ENCODE results near the gene CNGB1. TPM values are rescaled to one million over a fixed set of nuclear protein-coding genes. Genes with fewer than 3 reads are reported as not detected.

The CNGB1 gene
- total and polyA plus RNA-seq, 4 donors = under 0.01 TPM; not detected in 2

DNA sequence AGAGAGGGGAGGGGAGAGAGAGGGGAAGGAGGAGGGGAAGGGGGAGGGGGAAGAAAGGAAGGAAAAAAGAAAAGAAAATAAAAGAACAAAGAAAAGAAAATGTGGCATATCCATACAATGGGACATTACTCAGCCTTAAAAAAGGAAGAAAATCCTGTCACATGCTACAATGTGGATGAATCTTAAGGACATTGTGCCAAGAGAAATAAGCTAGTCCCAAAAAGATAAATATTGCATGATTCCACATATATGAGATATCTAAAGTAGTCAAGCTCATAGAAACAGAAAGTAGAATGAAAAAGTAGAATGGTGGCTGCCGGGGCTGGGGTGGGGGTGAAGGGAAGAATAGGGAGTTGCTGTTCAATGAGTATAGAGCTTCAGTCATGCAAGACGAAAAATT, 40.4 kb downstream of the CNGB1 start (continued):
- TF ChIP-seq, protein P1, sequence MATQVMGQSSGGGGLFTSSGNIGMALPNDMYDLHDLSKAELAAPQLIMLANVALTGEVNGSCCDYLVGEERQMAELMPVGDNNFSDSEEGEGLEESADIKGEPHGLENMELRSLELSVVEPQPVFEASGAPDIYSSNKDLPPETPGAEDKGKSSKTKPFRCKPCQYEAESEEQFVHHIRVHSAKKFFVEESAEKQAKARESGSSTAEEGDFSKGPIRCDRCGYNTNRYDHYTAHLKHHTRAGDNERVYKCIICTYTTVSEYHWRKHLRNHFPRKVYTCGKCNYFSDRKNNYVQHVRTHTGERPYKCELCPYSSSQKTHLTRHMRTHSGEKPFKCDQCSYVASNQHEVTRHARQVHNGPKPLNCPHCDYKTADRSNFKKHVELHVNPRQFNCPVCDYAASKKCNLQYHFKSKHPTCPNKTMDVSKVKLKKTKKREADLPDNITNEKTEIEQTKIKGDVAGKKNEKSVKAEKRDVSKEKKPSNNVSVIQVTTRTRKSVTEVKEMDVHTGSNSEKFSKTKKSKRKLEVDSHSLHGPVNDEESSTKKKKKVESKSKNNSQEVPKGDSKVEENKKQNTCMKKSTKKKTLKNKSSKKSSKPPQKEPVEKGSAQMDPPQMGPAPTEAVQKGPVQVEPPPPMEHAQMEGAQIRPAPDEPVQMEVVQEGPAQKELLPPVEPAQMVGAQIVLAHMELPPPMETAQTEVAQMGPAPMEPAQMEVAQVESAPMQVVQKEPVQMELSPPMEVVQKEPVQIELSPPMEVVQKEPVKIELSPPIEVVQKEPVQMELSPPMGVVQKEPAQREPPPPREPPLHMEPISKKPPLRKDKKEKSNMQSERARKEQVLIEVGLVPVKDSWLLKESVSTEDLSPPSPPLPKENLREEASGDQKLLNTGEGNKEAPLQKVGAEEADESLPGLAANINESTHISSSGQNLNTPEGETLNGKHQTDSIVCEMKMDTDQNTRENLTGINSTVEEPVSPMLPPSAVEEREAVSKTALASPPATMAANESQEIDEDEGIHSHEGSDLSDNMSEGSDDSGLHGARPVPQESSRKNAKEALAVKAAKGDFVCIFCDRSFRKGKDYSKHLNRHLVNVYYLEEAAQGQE (IDR thresholded peaks at IDR 0.05) = no peak

GRCh38 chr16:57929250-57929649, 41.7 kb downstream of the CNGB1 start:
- Histone ChIP-seq H3K27me3 (ENCODE audit: control insufficient read depth in 4 of 4, insufficient read depth in 4 of 4, low read length in 3 of 4) (no peaks in the 10 kb centered on the region), H3K9ac (ENCODE audit: low read depth in 1 of 2, low read length in 2 of 2) (no peak overlapping the region), H3K9me3 (ENCODE audit: control insufficient read depth in 4 of 4, low read length in 3 of 4) (no peaks in the 10 kb centered on the region), H3K4me1 (ENCODE audit: control insufficient read depth in 4 of 4, insufficient read depth in 4 of 4, low read length in 3 of 4) (no peaks in the 10 kb centered on the region), H3K27ac (ENCODE audit: low read depth in 1 of 2, low read length in 2 of 2) (no peak overlapping the region), H3K36me3 (ENCODE audit: control insufficient read depth in 4 of 4, insufficient read depth in 3 of 4, low read depth in 1 of 4, low read length in 3 of 4) (no peaks in the 10 kb centered on the region), H3K4me3 (ENCODE audit: low read depth in 1 of 3, low read length in 3 of 3) (no peak overlapping the region)
- TF ChIP-seq, protein P2, sequence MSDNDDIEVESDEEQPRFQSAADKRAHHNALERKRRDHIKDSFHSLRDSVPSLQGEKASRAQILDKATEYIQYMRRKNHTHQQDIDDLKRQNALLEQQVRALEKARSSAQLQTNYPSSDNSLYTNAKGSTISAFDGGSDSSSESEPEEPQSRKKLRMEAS (IDR thresholded peaks at IDR 0.05) = no peak
- 83% methylated on average over 3 of the region's 3 CpGs for WGBS
- DNase-seq (ENCODE audit: low spot score) = no peak

GRCh38 chr16:57926041-57926440, 44.9 kb downstream of the CNGB1 start:
- H3K4me3 ChIP-seq (ENCODE audit: low read depth in 1 of 3, low read length in 3 of 3) = no peak overlapping the region
- no peaks in the 10 kb centered on the region for H3K27me3 ChIP-seq (ENCODE audit: control insufficient read depth in 4 of 4, insufficient read depth in 4 of 4, low read length in 3 of 4)
- no peaks in the 10 kb centered on the region for H3K9me3 ChIP-seq (ENCODE audit: control insufficient read depth in 4 of 4, low read length in 3 of 4)
- no peak overlapping the region for H3K27ac ChIP-seq (ENCODE audit: low read depth in 1 of 2, low read length in 2 of 2)
- no peaks in the 10 kb centered on the region for H3K4me1 ChIP-seq (ENCODE audit: control insufficient read depth in 4 of 4, insufficient read depth in 4 of 4, low read length in 3 of 4)
- no peak overlapping the region for H3K9ac ChIP-seq (ENCODE audit: low read depth in 1 of 2, low read length in 2 of 2)
- DNase-seq (ENCODE audit: low spot score) = no peak
- 88% methylated on average over 2 of the region's 2 CpGs for WGBS
- TF ChIP-seq CTCF (IDR thresholded peaks at IDR 0.05; ENCODE audit: low read depth, low read length, missing input control) (no peak), GABPA (IDR thresholded peaks at IDR 0.05 in 1 of 2, conservative IDR thresholded peaks at IDR 0.05 in 1 of 2) (no peak), HNF4G (IDR thresholded peaks at IDR 0.05) (no peak), FOXA1 (IDR thresholded peaks at IDR 0.05) (no peak), NR2F2 (IDR thresholded peaks at IDR 0.05) (no peak), EGR1 (IDR thresholded peaks at IDR 0.05; ENCODE audit: low read depth in 2 of 2) (no peak), YY1 (IDR thresholded peaks at IDR 0.05) (no peak), ATF3 (IDR thresholded peaks at IDR 0.05) (no peak), JUND (IDR thresholded peaks at IDR 0.05) (no peak), RAD21 (IDR thresholded peaks at IDR 0.05) (no peak), TAF1 (conservative IDR thresholded peaks at IDR 0.05) (no peak), HNF4A (conservative IDR thresholded peaks at IDR 0.05) (no peak), FOXA2 (IDR thresholded peaks at IDR 0.05) (no peak), RXRA (IDR thresholded peaks at IDR 0.05) (no peak), SP1 (IDR thresholded peaks at IDR 0.05) (no peak)
- TF ChIP-seq, protein P1 (IDR thresholded peaks at IDR 0.05) = no peak
- TF ChIP-seq, protein P2 (IDR thresholded peaks at IDR 0.05) = no peak
- TF ChIP-seq, protein P3, sequence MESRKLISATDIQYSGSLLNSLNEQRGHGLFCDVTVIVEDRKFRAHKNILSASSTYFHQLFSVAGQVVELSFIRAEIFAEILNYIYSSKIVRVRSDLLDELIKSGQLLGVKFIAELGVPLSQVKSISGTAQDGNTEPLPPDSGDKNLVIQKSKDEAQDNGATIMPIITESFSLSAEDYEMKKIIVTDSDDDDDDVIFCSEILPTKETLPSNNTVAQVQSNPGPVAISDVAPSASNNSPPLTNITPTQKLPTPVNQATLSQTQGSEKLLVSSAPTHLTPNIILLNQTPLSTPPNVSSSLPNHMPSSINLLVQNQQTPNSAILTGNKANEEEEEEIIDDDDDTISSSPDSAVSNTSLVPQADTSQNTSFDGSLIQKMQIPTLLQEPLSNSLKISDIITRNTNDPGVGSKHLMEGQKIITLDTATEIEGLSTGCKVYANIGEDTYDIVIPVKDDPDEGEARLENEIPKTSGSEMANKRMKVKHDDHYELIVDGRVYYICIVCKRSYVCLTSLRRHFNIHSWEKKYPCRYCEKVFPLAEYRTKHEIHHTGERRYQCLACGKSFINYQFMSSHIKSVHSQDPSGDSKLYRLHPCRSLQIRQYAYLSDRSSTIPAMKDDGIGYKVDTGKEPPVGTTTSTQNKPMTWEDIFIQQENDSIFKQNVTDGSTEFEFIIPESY (IDR thresholded peaks at IDR 0.05) = no peak
- H3K36me3 ChIP-seq (ENCODE audit: control insufficient read depth in 4 of 4, insufficient read depth in 3 of 4, low read depth in 1 of 4, low read length in 3 of 4) = no peaks in the 10 kb centered on the region

Measured in liver (tissue), 9 donors.